H9 (cell line): ENCODE measurements around the gene TRAF3. TPM values are rescaled to one million over a fixed set of nuclear protein-coding genes. Genes with fewer than 3 reads are reported as not detected.
A peak's percentile ranks its signal among the peaks of the same experiment; 100 is the strongest.

Experiments
- DNase-seq: peaks from one replicate; pipeline ENCODE4 v3.0.0-alpha.2; 2017
- H2AFZ ChIP-seq: one replicate; pipeline ENCODE4 v1.6.1; 2013; ENCODE audit warnings: mild to moderate bottlenecking, low read length, control low read depth, moderate library complexity
- H2AK5ac ChIP-seq: 2 replicates; pipeline ENCODE4 v1.6.1; 2013; ENCODE audit warnings: low read length, control low read depth, mixed read lengths; ENCODE audit not compliant: insufficient read length
- H2BK120ac ChIP-seq: one replicate; pipeline ENCODE4 v1.6.1; 2013; ENCODE audit warnings: low read depth, mild to moderate bottlenecking, low read length, control low read depth, inconsistent platforms; ENCODE audit not compliant: poor library complexity, severe bottlenecking
- H2BK12ac ChIP-seq: 2 replicates; pipeline ENCODE4 v1.6.1; 2013; ENCODE audit warnings: low read length, control low read depth, mixed read lengths, low read depth; ENCODE audit not compliant: insufficient read length
- H2BK15ac ChIP-seq: 2 replicates; pipeline ENCODE4 v1.6.1; 2013; ENCODE audit warnings: low read depth, low read length, control low read depth
- H2BK20ac ChIP-seq: one replicate; pipeline ENCODE4 v1.6.1; 2013; ENCODE audit warnings: low read depth, mild to moderate bottlenecking, low read length, control low read depth, inconsistent platforms; ENCODE audit not compliant: poor library complexity, severe bottlenecking
- H2BK5ac ChIP-seq: 2 replicates; pipeline ENCODE4 v1.6.1; 2013; ENCODE audit warnings: low read length, control low read depth, mixed read lengths; ENCODE audit not compliant: insufficient read length
- H3K14ac ChIP-seq: 2 replicates; pipeline ENCODE4 v1.6.1; 2013; ENCODE audit warnings: low read length, control low read depth; ENCODE audit not compliant: insufficient read depth
- H3K18ac ChIP-seq: 2 replicates; pipeline ENCODE4 v1.6.1; 2013; ENCODE audit warnings: low read depth, mild to moderate bottlenecking, mixed read lengths, low read length, control low read depth; ENCODE audit not compliant: insufficient read length
- H3K23ac ChIP-seq: 2 replicates; pipeline ENCODE4 v1.6.1; 2013; ENCODE audit warnings: low read length, control low read depth, mixed read lengths, low read depth; ENCODE audit not compliant: insufficient read length
- H3K23me2 ChIP-seq: 2 replicates; pipeline ENCODE4 v1.6.1; 2013; ENCODE audit warnings: low read depth, mild to moderate bottlenecking, mixed read lengths, low read length, control low read depth; ENCODE audit not compliant: insufficient read length, poor library complexity, severe bottlenecking
- H3K27ac ChIP-seq: 2 replicates; pipeline ENCODE4 v1.5.1; 2013; ENCODE audit warnings: low read length, control low read depth, mixed read lengths, low read depth; ENCODE audit not compliant: insufficient read length
- H3K27me3 ChIP-seq: 2 replicates; pipeline ENCODE4 v1.6.1; 2013; ENCODE audit warnings: low read length, control low read depth, inconsistent platforms; ENCODE audit not compliant: insufficient read depth
- H3K4ac ChIP-seq: 2 replicates; pipeline ENCODE4 v1.6.1; 2013; ENCODE audit warnings: low read depth, mild to moderate bottlenecking, control low read depth, inconsistent platforms, low read length, moderate library complexity
- H3K4me1 ChIP-seq: 2 replicates; pipeline ENCODE4 v1.6.1; 2013; ENCODE audit warnings: low read length, control low read depth, inconsistent platforms; ENCODE audit not compliant: insufficient read depth
- H3K4me2 ChIP-seq: 2 replicates; pipeline ENCODE4 v1.6.1; 2013; ENCODE audit warnings: low read length, control low read depth, mixed read lengths; ENCODE audit not compliant: insufficient read length, insufficient read depth
- H3K56ac ChIP-seq: 2 replicates; pipeline ENCODE4 v1.6.1; 2013; ENCODE audit warnings: low read depth, mild to moderate bottlenecking, mixed read lengths, low read length, control low read depth; ENCODE audit not compliant: insufficient read length
- H3K79me1 ChIP-seq: 2 replicates; pipeline ENCODE4 v1.6.1; 2013; ENCODE audit warnings: low read depth, mild to moderate bottlenecking, moderate library complexity, low read length, control low read depth, inconsistent platforms; ENCODE audit not compliant: insufficient read depth, poor library complexity, severe bottlenecking
- H3K79me2 ChIP-seq: 2 replicates; pipeline ENCODE4 v1.6.1; 2013; ENCODE audit warnings: low read length, control low read depth, inconsistent platforms; ENCODE audit not compliant: insufficient read depth
- H3K9ac ChIP-seq: 2 replicates; pipeline ENCODE4 v1.6.1; 2013; ENCODE audit warnings: low read length, control low read depth, mixed read lengths; ENCODE audit not compliant: insufficient read length; ENCODE audit errors: extremely low read depth
- H3K9me3 ChIP-seq: one replicate; pipeline ENCODE4 v1.6.1; 2013; ENCODE audit warnings: low read depth, low read length, inconsistent platforms; ENCODE audit not compliant: control insufficient read depth
- H3T11ph ChIP-seq: one replicate; pipeline ENCODE4 v1.6.1; 2013; ENCODE audit warnings: mild to moderate bottlenecking, low read length, control low read depth, inconsistent platforms
- H4K20me1 ChIP-seq: one replicate; pipeline ENCODE4 v1.6.1; 2013; ENCODE audit not compliant: control insufficient read depth, insufficient read length, insufficient read depth
- H4K5ac ChIP-seq: 2 replicates; pipeline ENCODE4 v1.6.1; 2013; ENCODE audit warnings: low read depth, mild to moderate bottlenecking, mixed read lengths, low read length, control low read depth; ENCODE audit not compliant: insufficient read length
- H4K8ac ChIP-seq: replicated peaks from 2 replicates; pipeline ENCODE4 v1.6.1; 2013; ENCODE audit warnings: low read length, control low read depth, mixed read lengths, low read depth; ENCODE audit not compliant: insufficient read length
- H4K91ac ChIP-seq: 2 replicates; pipeline ENCODE4 v1.6.1; 2013; ENCODE audit warnings: low read depth, mild to moderate bottlenecking, moderate library complexity, mixed read lengths, low read length, control low read depth; ENCODE audit not compliant: insufficient read length
- H3K27ac Mint-ChIP-seq, 3 experiments: 2 replicates in 2 of 3; 3 replicates in 1 of 3; pipeline ENCODE4 v1.8.0; 2020 to 2021; ENCODE audit warnings: mixed read lengths in 3 of 3, mild to moderate bottlenecking in 1 of 3, moderate library complexity in 1 of 3
- H3K27me3 Mint-ChIP-seq: 2 replicates; pipeline ENCODE4 v1.8.0; 2021; ENCODE audit warnings: low read depth, mild to moderate bottlenecking, moderate library complexity, mixed read lengths
- H3K36me3 Mint-ChIP-seq, 3 experiments: 2 replicates in 2 of 3; 3 replicates in 1 of 3; pipeline ENCODE4 v1.8.0; 2020 to 2021; ENCODE audit warnings: low read depth in 3 of 3, mixed read lengths in 3 of 3; ENCODE audit not compliant: insufficient read depth in 1 of 3
- H3K4me1 Mint-ChIP-seq, 2 experiments: 2 replicates each; pipeline ENCODE4 v1.8.0; 2020; ENCODE audit warnings: mixed read lengths in 2 of 2
- H3K4me3 Mint-ChIP-seq, 2 experiments: 2 replicates in 1 of 2; 3 replicates in 1 of 2; pipeline ENCODE4 v1.8.0; 2020 to 2021; ENCODE audit warnings: mild to moderate bottlenecking in 2 of 2, mixed read lengths in 2 of 2, moderate library complexity in 1 of 2
- H3K9me3 Mint-ChIP-seq, 2 experiments: 2 replicates in 1 of 2; 3 replicates in 1 of 2; pipeline ENCODE4 v1.8.0; 2020; ENCODE audit warnings: mild to moderate bottlenecking in 2 of 2, mixed read lengths in 2 of 2, moderate library complexity in 1 of 2
- CTCF ChIP-seq: fragments of 200-600 bp; sonication (generic); conservative IDR thresholded peaks from 3 replicates; pipeline ENCODE4 v1.8.0; 2021; ENCODE audit warnings: antibody characterized with exemption, mild to moderate bottlenecking
- WGBS: extraction: QIAGEN DNeasy Blood & Tissue Kit; methylation state at CpG from one replicate; pipeline ENCODE4 v1.1.7; 2013; ENCODE audit warnings: missing lambda C conversion rate, low lambda C conversion rate, mixed read lengths; ENCODE audit not compliant: insufficient read length; ENCODE audit errors: extremely low coverage; 5-methylcytosine and 5-hydroxymethylcytosine counted together
- total RNA-seq: library from RNA; stranded (reverse); gene quantifications from 2 replicates; pipeline ENCODE4 v1.2.1, GENCODE V29; 2021

Gene TRAF3
- total RNA-seq, 1 experiment from 2014 or later: 9.6 TPM

GRCh38 chr14:102927878-102928411 is 150.7 kb downstream of the TRAF3 start:
- peak overlapping the region; percentile 33; the same call in 1 of the 2 replicates for H3K14ac ChIP-seq
- no peak overlapping the region for H4K91ac ChIP-seq
- H3K23ac ChIP-seq: no peak overlapping the region
- no peak overlapping the region for H2BK5ac ChIP-seq
- H3K4me1 ChIP-seq: no peaks in the 10 kb centered on the region
- no peak overlapping the region for H4K5ac ChIP-seq
- no peak overlapping the region for H2BK20ac ChIP-seq
- no CpG with 5 or more reads among the region's 35 CpGs for WGBS
- no peak overlapping the region for H3K27ac Mint-ChIP-seq
- no peak overlapping the region for H3K27ac ChIP-seq
- H2BK12ac ChIP-seq: no peak overlapping the region
- H3K27me3 ChIP-seq: peaks cover 29% of the 10 kb centered on the region
- peak overlapping the region; percentile 68 to 87 for H3K4me3 Mint-ChIP-seq
- no peak overlapping the region for H2AFZ ChIP-seq
- H3K23me2 ChIP-seq: peaks cover 25% of the 10 kb centered on the region
- DNase-seq: peak; percentile 59
- no peaks in the 10 kb centered on the region for H3K79me1 ChIP-seq
- H4K20me1 ChIP-seq: no peaks in the 10 kb centered on the region
- H4K8ac ChIP-seq: no peak overlapping the region
- H2AK5ac ChIP-seq: no peak overlapping the region
- H3K9me3 Mint-ChIP-seq: no peaks in the 10 kb centered on the region; a peak in 1 of 5 replicates
- H3K4me1 Mint-ChIP-seq: peaks cover 15 to 19% of the 10 kb centered on the region in 2 experiments
- no peak overlapping the region for H3K9ac ChIP-seq
- no peak overlapping the region for H3K18ac ChIP-seq
- H3K9me3 ChIP-seq: no peaks in the 10 kb centered on the region
- peak overlapping the region; percentile 60 for H3K4me2 ChIP-seq
- H3K36me3 Mint-ChIP-seq: peaks cover 0 to 7% (median 0%) of the 10 kb centered on the region in 3 experiments; a peak in 2 of 7 replicates
- peaks cover 51% of the 10 kb centered on the region for H3K27me3 Mint-ChIP-seq
- no peaks in the 10 kb centered on the region for H3K79me2 ChIP-seq
- H2BK15ac ChIP-seq: no peak overlapping the region
- no peak overlapping the region for H2BK120ac ChIP-seq
- H3K4ac ChIP-seq: no peak overlapping the region
- H3K56ac ChIP-seq: no peak overlapping the region
- no peak for TF ChIP-seq CTCF
- no peak overlapping the region for H3T11ph ChIP-seq
